HG03039 (cell line): Measurements from ENCODE around the gene NRXN3.

Experiments
- ATAC-seq: cut with Tn5 transposase; IDR thresholded peaks from one replicate; pipeline ENCODE4 v1.9.1; 2021; ENCODE audit warnings: mild to moderate bottlenecking, moderate library complexity; ENCODE audit not compliant: unreplicated experiment

The NRXN3 gene

DNA sequence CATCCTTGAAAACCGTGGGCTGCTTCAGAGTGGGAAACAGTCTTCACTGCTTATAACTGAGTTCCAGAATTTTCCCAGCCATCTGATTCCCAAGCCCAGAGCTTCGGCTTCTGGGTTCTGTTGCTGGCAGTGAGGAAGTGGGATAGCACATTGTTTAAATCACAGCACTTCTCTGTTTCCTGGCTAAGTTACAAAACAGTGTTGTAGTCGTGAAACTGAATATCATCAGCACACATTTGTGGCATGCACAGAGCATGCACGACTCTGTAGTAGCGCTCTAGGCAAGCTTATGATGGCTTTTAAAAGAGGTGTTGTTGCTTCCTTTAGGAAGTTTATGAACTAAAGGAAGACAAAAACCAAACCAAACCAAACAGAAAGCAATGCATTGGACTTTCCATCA lies 1005.5 kb downstream of the NRXN3 start:
- ATAC-seq, result no peak

DNA sequence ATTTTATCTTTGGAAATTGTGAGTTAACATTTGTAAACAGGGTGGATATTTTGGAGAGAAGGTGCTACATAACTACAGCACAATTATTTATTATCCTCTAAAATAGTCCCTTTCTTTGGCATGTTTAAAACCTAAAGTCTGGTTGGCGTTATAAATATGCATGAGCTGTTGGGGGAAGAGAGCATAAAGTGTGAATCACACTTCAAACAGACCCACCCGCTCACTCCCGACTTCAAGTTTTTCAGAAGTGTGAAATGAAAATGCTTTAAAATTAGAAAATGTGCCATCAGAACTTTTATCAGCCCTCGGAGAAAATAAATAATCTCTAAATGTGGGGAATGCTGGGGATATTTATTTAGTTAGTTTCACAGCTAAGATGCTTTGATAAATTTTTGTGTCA lies 1006.9 kb downstream of the NRXN3 start:
- ATAC-seq, result no peak

DNA sequence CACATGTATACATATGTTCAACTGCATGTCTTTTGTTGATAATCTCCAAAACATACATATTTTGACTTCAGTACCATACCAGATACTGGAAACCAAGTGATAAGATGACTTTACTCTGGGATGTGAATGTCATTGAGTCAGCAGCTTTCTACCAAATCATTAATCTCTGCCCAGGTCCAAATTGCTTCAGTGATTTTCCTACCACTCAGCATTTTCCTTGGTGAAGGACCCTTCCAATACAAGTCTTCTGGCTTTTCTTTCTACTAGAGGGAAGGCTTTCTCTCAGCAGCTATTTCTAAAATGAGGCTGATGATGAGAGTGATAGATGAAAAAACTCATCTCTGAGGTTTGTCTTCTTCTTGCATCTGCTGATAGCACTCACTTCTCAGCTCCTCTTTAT lies 1008.5 kb downstream of the NRXN3 start:
- ATAC-seq, result no peak

DNA sequence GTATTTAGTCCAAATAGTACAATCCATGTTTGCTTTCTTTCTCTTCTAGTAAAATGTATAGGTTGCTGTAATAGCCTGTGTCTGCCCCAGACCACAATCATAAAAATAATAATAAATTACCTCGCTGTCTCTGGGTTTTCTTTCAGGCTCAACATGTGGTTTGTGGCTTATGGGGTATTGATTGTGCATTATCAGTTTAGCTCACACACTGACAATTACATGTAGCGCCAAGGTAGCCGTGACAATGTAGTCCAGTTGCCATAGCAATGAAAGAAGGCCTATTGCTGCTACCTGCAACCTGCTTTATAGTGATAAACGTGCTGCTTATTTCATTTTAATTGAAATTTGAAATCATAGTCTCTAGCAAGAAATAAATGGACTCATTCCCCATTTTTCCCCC lies 1009.8 kb downstream of the NRXN3 start:
- no peak for ATAC-seq

DNA sequence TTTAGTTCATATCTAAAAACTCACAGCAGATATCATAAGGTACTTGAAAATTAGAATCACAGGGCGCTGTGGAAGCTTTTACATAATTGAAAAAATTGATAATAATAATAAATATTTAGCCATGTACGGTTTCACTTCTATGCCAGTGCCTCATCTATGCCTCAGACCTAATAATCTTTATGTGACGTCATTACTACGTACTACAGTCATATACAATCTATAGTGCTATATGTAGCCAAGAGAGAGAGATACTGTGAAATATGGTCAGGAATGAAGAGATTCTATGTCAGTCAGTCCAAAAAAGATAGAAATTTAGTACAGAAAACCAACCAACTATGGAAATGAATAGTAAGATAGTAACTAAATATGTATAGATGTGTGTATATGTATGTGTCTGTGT lies 1010.5 kb downstream of the NRXN3 start:
- ATAC-seq, result no peak

DNA sequence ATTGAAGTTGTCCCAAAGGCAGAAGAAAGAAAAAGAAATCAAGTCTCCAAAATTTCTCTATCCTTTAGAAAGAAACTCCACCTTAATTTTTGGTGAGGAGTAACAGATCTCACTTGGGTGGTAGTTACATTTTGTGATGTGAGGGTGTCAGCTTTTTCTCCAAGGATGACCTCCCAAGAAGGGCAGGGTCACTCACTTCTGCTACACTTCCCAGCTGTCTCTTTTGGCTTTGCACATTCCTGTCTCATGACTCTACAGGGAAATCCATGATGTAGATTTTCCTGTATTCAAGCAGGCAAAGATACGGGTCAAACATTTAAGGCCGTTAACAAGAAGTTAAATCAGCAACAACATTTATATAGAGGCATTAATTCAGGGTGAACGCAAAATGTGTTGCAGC lies 1016.4 kb downstream of the NRXN3 start:
- ATAC-seq, result no peak

DNA sequence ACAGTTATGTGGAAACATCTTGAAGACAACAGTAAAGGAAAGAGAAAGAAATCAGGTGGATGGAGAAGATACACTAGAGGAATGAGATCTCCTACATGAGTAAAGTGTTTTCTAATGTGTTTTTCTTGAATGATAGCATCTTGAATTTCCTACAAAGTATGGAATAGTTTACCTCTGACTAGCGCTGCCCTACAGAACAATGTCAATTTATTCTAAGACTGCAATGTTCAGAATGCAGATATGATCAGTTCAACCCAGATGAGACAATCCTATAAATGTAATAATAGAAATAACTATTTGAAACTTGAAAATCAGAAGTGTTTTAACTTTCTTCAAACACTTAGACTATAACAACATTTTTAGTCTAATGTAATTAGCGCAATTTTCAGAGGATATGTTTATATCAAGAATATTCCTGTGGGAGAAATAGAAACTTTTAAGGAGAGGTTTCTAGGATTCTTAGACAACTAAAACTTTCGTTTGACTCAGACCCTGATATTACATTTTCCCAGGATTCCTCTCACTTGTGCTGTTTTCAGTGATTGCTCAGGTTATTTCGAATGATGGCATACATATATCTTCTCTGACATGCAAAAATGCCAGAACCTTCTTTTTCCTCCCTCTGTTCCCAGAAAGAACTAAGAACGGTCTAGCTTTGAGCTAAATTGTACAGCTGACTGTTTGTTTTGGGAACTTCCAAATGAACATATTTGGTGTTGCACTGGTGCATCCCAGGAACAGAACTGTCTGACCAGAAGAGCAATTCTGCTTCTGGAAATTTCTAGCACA lies 1023.7 kb downstream of the NRXN3 start:
- ATAC-seq, result no peak

DNA sequence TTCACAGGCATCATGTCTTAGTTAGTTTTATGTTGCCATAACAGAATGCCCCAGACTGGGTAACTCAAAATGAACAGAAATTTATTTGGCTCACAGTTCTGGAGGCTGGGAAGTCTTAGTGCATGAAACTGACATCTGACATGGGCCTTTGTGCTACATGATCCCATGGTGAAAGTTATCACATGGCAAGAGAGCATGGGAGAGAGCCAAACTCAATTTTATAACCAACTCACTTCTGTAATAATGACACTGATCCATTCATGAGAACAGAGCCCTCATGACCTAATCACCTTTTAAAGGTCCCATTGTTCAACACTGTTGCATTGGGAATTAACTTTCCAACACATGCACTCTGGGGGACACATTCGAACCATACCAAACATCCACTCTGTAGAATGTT lies 1026.0 kb downstream of the NRXN3 start:
- ATAC-seq, result no peak

DNA sequence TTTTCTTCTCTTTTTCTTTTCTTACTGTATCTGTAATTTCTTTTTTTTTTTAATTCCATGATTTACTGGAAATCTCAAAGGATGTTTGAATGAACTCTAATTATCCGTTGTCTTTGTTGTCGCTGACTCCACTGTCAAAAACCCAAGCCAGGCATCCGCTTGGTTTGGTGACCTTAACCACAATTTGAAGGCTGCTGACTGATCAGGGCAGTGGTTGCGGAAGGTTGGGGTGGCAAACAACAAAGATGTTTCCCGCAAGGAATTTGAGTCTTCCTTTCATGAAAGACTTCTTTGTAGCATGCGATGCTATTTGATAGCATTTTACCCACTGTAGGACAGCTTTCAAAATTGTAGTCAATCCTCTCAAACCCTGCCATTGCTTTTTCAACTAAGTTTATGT lies 1027.3 kb downstream of the NRXN3 start:
- no peak for ATAC-seq

DNA sequence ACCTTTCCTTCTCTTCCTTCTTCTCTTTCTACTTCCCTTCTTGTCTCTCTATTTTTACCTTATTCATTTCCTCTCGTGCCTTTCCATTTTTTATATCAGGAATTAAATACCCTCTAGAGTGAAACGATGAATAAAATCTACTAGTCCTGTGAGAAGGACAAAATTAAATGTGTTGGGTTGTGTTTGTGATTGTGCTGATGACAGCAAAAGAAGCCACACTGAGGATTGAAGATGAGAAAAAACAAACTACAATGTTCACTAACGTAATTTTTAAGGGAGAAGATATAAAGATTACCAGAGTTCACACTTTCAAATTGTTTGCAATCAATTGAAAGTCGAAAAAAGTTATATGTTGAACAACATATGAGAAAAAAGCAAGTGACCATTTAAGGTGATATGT lies 1029.0 kb downstream of the NRXN3 start:
- no peak for ATAC-seq

DNA sequence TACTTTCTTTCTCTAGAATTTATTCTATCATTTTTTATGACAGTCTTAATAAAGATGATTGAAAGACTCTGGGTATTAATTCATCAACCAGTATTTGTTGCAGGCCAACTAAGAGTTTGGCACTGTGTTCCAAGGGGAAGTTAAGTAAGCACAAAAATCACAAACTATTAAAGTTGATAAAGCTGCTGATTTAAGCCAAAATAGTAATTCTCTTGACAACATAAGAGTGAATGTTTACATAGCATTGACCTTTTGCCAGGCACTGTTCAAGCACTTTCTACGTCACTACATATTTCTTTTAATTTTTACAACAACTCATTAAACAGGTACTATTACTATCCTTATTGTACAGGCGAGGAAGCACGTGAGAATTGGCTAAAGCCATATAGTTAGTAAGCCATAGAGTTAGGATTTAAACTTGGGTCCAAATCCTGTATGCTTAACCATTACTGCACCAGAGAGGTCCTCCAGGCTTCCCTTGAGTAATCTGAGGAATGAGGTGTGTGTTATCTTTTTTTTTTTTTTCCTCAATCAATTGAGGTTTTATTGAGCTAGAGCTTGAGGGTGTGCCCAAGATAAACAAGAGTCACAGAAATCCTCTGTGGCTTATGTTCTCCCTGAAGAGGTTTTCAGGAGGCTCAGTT lies 1031.5 kb downstream of the NRXN3 start:
- no peak for ATAC-seq

DNA sequence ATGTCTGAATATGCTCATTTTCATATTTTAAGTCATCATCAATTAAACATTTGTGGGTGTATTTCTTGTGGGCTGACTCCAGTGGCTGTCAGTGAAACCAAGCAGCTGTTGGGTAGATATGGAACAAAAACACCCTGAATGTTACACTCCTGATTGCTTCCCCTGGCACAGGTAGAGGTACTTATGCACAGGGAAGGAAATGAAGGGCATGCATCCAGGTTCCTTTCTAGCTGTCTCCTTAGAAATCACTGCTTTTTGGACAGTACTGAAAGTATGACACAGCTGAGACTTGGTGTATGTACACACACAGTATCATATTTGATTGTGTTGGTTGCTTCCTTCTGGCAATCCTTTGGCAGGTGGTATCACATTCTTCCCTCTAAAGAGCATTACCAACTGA lies 1034.4 kb downstream of the NRXN3 start:
- ATAC-seq, result no peak

DNA sequence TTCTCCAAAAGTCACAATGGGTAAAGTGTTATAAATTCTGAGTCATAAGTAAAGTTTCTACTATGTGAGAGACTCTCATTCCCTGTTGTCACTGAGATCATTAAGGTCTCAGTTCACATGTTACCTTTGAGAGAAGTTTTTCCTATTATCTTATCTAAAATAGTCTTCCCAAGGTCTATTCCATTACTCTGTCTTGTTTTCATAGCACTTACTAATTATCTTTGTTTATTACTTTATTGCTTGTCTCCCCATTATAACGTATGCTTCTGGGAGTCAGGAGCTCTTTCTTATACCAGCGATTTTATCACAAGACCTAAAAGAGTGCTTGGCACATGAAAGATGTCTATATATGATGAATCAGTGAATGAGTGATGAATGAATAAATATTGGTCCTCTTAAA lies 1039.2 kb downstream of the NRXN3 start:
- no peak for ATAC-seq

DNA sequence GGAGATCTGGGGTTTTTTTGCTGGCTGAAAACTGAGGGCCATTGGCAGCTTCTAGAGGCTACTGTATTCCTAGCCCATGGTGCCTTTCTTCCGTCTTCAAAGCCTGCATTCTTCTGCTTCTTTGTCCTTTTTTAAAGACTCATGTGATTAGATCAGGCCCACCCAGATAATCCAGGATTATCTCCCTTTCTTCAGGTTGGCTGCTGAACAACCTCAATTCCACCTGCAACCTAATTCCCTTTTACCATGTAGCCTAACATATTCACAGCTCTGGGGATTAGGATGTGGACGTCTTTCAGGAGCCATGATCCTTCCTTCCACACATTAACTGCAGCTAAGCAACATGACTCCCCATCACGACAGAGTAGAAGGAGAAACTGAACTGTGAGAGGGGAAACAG lies 1055.6 kb downstream of the NRXN3 start:
- no peak for ATAC-seq

DNA sequence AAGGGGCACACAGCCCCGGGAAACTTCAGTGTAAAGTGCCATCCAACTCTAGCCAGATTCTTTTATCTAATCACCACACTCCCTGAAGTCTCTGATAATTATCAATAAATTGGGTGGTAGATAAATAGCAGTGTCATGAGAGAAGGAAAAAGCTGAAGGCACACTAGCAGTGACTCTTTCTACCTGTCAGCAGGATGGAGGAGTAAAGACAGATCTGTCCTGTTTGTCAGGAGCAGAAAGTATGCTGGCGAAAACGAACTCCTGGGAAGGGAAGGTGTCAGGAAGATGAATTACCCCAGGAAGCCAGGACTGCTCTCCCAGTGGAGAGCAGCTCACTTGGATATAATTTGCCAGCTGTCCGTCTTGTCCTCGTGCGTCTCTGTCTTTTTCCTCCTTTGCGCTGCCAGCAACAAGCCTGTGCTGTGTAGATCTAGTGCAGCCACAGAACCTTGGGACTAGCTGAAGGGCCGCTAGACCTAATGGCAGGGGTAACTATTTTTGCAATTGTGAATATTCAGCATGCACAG lies 1059.3 kb downstream of the NRXN3 start:
- ATAC-seq, result no peak

DNA sequence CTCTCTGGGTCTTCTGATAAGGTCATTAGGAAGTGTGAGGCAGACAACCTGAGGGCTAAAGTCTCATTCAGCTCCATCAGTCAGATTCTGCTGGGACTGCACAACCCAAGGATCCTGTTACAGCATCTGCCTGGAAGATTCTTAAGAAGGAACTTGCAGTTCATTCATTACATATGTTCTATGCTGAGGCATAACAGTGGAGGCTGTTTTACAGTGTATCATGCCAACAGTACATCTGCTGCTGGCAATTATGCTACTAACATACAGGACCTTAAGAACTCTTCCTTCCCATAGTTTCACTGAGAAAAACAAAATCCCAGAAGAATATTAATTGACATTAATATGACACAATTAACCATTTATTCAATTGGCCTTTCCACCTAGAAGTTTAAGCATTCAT lies 1072.5 kb downstream of the NRXN3 start:
- no peak for ATAC-seq

DNA sequence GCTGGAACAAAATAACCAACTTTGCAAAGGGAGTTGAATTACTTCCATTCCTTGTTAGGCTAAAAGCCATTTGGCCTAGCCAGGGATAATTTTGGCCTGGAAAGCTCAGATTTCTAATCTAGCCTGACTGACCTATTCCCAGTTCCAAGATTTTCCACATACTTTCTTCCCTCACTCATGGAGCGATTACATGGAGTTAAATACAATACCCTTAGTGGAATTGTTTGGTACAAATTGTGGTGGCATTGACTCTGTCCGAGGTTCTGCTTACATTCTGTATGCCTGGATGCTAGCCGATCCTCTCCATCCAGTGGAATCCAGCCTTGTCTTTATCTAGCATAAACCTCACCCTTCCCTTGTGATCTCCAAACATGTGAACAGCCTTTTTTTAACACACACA lies 1076.0 kb downstream of the NRXN3 start:
- ATAC-seq, result no peak

DNA sequence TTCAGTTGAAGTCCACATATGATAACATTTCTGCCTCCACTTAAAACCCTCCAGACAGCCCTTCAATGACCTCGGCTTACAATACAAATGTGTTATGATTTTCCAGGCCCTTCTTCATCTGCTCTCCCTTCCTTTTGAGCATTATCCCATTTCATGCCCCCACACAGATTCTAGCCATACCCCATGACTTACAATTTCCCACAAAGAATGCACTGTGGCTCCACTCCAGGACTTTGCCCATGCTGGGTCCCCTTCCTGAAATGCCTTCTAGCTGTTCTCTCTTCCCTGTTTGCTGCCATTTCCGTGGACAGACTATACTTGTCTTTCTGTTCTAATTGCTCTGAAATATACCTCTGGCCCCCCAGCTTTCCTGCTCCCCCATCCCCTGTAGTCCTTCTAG lies 1078.0 kb downstream of the NRXN3 start:
- ATAC-seq, result no peak

DNA sequence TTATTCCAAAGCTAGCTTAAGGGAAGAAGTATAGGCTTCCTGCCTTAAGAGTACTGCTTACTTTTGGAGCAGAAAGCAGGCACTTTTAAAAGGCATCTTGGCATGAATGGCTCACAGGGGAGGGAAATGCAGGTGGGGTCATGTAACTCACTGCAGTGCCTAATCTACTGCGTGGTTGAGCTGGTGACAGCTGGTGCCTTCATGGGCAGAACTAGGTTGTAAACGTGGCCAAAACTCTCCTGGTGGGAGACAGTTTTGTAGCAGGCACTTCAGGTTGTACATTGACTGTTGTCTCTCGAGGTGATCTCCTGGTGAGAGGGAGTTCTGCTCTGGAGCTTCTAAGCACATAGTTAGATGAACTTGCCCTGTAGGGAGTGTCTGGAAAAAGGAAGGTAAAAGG lies 1078.6 kb downstream of the NRXN3 start:
- no peak for ATAC-seq

DNA sequence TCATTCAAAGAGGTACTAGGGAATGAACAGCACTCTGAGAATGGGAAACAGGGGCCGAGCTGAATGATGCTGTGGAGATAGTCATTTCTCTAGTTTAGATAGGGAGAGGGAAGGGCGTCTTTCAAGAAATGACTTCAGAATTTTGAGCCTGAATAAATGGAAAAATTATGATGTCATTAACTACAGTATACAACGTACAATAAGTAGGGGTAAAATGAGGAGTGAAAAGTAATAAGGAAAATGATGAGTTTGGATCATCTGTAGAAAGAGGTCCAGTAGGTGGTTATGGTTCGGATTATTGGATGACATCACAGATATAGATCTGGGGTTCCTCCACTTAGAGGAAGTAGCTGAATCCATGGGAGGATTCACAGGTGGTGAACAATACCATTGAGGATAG lies 1081.1 kb downstream of the NRXN3 start:
- no peak for ATAC-seq

DNA sequence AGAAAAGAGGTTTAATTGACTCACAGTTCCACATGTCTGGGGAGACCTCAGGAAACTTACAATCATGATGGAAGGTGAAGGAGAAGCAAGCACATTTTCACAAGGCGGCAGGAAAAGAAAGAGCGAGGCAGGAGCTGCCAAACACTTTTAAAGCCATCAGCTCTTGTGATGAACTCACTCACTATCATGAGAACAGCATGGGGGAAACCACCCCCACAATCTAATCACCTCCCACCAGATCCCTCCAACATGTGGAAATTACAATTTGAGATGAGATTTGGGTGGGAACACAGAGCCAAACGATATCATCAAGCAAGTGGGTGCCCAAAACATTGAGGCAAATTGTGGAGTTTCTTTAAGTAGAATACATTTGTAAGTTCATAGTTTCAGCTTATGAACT lies 1083.4 kb downstream of the NRXN3 start:
- ATAC-seq, result no peak

DNA sequence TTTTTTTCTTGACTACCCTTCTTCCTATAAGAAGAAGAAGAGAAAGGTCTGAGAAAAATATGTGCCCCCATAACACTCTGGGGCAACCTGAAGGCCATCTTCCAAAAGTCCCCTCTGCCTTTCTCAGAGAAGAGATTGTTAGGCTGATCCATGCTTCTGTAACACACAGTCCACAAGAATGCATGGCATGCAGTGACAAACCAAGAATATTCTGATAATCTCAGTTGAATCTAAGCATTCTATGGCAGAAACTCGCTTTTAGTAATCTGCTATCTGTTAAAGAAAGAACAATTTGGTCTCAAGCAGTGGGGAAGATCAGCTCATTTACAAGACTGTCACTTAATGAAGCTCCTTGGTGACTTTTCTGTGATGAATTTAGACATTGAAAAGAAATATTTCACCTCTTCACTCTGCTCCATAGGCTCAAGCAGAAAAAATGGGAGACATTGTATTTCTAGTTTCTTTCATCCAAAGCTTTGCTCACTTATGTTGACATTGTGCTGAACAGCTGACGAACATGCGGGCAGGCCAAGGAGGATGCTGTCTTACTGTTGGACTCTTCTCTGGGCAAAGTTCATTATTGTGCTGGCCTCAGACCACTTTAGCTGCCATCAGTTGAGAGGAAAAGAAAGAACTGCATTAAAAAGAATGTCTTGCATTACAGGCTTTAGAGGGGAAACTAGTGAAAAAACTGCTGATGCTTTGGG lies 1084.0 kb downstream of the NRXN3 start:
- ATAC-seq, result no peak
